HepG2 (cell line): ENCODE data around the gene AMOTL1. TPM values are rescaled to one million over a fixed set of nuclear protein-coding genes. Genes with fewer than 3 reads are reported as not detected.

Source experiments
- BORCS8-MEF2B ChIP-seq: sonication (generic); formaldehyde crosslinking; IDR thresholded peaks from 2 replicates; pipeline ENCODE4 v1.8.0; 2022; ENCODE audit warnings: mild to moderate bottlenecking, missing genetic modification reagents
- CHCHD3 ChIP-seq: sonication (generic); formaldehyde crosslinking; IDR thresholded peaks from 2 replicates; pipeline ENCODE4 v1.8.0; 2022; ENCODE audit warnings: mild to moderate bottlenecking, missing genetic modification reagents, moderate library complexity
- SP1 ChIP-seq, 2 experiments: fragments of 450-650 bp in 1 of 2; sonication (generic) in 1 of 2; formaldehyde crosslinking in 1 of 2; IDR thresholded peaks; 2 replicates each; pipeline versions ENCODE4 v1.4.0 to v1.6.1; 2016 to 2020; ENCODE audit warnings: missing genetic modification reagents in 1 of 2
- polyA plus RNA-seq, 8 experiments: library from polyadenylated mRNA; depleted of rRNA in 3 of 8; stranded (reverse) in 7 of 8; unstranded in 1 of 8; fragments of >200 nt; fragmentation: Illumina TruSeq in 4 of 8; extraction: Trizol in 4 of 8; gene quantifications; 2 replicates each; pipeline versions ENCODE4 v1.2.1 to v1.2.3, GENCODE V29; 2011 to 2016; ENCODE audit warnings: low read depth in 4 of 8, missing spikeins in 1 of 8, mixed read lengths in 1 of 8; ENCODE audit not compliant: insufficient read depth in 1 of 8
- total RNA-seq, 5 experiments: library from RNA; depleted of rRNA; stranded (reverse); fragments of >200 nt; fragmentation: Illumina TruSeq; extraction: Trizol; gene quantifications; 2 replicates each; pipeline ENCODE4 v1.2.3, GENCODE V29; 2016; ENCODE audit warnings: low read depth in 1 of 5
- TF ChIP-seq, protein P1 (sequence below): sonication (generic); formaldehyde crosslinking; IDR thresholded peaks from 2 replicates; pipeline ENCODE4 v1.9.0; 2022; ENCODE audit warnings: low read depth, missing genetic modification reagents
- TF ChIP-seq, protein P2 (sequence below): sonication (generic); formaldehyde crosslinking; IDR thresholded peaks from 2 replicates; pipeline ENCODE4 v1.4.0; 2020; ENCODE audit warnings: mild to moderate bottlenecking, missing genetic modification reagents
- TF ChIP-seq, protein P3 (sequence below): sonication (generic); formaldehyde crosslinking; IDR thresholded peaks from 2 replicates; pipeline ENCODE4 v1.4.0; 2020; ENCODE audit warnings: low read depth, mild to moderate bottlenecking, missing genetic modification reagents

AMOTL1 gene
- total and polyA plus RNA-seq, 2 of the 13 experiments (the other 11 are each of a cell fraction or from before 2014, with no cell fraction given) = 0.01 to 0.20 TPM

DNA sequence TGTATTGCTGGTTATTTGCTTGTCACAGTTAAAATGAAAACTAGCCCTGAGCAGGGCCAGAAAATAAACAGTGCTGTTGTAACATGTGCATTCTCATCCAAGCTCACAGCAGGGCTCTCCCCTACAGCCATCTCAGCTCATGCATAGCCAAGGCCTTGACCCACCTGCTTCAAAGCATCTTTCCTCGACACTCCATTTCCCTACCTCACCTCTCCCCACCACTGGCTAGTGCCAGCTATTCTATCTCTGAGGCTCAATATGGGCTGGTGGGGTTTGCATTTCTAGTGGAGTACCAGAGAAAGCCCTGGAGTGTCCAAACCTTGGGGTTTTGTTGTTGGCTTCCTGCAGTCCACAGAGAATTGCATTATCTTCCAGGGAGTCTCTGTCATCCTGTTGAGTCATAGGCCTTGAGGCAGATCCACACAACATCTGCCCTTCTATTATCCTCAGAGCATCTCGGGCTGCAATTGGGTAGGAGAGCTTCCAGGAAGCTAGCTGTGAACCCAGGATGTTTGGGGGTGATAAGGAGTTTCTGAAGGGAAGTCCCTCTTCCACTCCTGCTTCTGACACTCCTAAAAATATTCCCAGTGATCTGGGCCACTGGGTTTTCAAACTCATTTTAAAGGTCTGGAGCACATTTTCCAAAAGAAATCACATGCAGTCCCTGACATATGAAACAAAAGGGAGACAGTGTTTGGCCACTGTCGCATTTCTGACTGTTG lies 36.1 kb upstream of the AMOTL1 start (continued):
- TF ChIP-seq, protein P1, sequence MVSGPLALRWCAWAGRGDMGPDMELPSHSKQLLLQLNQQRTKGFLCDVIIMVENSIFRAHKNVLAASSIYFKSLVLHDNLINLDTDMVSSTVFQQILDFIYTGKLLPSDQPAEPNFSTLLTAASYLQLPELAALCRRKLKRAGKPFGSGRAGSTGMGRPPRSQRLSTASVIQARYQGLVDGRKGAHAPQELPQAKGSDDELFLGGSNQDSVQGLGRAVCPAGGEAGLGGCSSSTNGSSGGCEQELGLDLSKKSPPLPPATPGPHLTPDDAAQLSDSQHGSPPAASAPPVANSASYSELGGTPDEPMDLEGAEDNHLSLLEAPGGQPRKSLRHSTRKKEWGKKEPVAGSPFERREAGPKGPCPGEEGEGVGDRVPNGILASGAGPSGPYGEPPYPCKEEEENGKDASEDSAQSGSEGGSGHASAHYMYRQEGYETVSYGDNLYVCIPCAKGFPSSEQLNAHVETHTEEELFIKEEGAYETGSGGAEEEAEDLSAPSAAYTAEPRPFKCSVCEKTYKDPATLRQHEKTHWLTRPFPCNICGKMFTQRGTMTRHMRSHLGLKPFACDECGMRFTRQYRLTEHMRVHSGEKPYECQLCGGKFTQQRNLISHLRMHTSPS = no peak
- no peak for TF ChIP-seq SP1 (IDR thresholded peaks at IDR 0.05)
- no peak for TF ChIP-seq SP1 (CRISPR knock-in tag; IDR thresholded peaks at IDR 0.05)
- no peak for TF ChIP-seq BORCS8-MEF2B (CRISPR knock-in tag)
- TF ChIP-seq, protein P2, sequence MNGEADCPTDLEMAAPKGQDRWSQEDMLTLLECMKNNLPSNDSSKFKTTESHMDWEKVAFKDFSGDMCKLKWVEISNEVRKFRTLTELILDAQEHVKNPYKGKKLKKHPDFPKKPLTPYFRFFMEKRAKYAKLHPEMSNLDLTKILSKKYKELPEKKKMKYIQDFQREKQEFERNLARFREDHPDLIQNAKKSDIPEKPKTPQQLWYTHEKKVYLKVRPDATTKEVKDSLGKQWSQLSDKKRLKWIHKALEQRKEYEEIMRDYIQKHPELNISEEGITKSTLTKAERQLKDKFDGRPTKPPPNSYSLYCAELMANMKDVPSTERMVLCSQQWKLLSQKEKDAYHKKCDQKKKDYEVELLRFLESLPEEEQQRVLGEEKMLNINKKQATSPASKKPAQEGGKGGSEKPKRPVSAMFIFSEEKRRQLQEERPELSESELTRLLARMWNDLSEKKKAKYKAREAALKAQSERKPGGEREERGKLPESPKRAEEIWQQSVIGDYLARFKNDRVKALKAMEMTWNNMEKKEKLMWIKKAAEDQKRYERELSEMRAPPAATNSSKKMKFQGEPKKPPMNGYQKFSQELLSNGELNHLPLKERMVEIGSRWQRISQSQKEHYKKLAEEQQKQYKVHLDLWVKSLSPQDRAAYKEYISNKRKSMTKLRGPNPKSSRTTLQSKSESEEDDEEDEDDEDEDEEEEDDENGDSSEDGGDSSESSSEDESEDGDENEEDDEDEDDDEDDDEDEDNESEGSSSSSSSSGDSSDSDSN = no peak
- TF ChIP-seq CHCHD3 = no peak
- TF ChIP-seq, protein P3, sequence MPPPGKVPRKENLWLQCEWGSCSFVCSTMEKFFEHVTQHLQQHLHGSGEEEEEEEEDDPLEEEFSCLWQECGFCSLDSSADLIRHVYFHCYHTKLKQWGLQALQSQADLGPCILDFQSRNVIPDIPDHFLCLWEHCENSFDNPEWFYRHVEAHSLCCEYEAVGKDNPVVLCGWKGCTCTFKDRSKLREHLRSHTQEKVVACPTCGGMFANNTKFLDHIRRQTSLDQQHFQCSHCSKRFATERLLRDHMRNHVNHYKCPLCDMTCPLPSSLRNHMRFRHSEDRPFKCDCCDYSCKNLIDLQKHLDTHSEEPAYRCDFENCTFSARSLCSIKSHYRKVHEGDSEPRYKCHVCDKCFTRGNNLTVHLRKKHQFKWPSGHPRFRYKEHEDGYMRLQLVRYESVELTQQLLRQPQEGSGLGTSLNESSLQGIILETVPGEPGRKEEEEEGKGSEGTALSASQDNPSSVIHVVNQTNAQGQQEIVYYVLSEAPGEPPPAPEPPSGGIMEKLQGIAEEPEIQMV (CRISPR knock-in tag) = no peak
- TF ChIP-seq, all 625 proteins: peak for 0
